ENCODE data around the gene RHO. TPM values are rescaled to one million over a fixed set of nuclear protein-coding genes. Genes with fewer than 3 reads are reported as not detected.

Gene RHO
- total and polyA plus RNA-seq, 10 of the 15 experiments (the other 5 are each of a cell fraction or from before 2014, with no cell fraction given): not detected

GRCh38 chr3:129584631-129585030 is 56.2 kb downstream of the RHO start:
- Histone ChIP-seq H3K4me3 (no peak overlapping the region), H3K4me1 (ENCODE audit: control insufficient read depth, insufficient read depth, low read length) (no peaks in the 10 kb centered on the region), H3K9ac (ENCODE audit: control insufficient read depth, insufficient read depth, low read length) (no peak overlapping the region), H4K20me1 (ENCODE audit: control insufficient read depth, insufficient read depth) (no peaks in the 10 kb centered on the region), H3K27ac (ENCODE audit: control insufficient read depth, insufficient read depth) (no peak overlapping the region), H3K4me2 (ENCODE audit: control insufficient read depth, insufficient read depth) (no peak overlapping the region), H3K27me3 (replicated peaks in 1 of 2; ENCODE audit: control insufficient read depth in 2 of 2, insufficient read depth in 2 of 2, low read length in 1 of 2) (no peaks in the 10 kb centered on the region), H3K36me3 (ENCODE audit: control insufficient read depth in 2 of 2, insufficient read depth in 2 of 2, low read length in 1 of 2) (no peaks in the 10 kb centered on the region), H3K79me2 (ENCODE audit: control insufficient read depth, insufficient read depth, low read length) (no peaks in the 10 kb centered on the region), H3K9me3 (replicated peaks; ENCODE audit: control insufficient read depth, insufficient read depth, low read length) (no peaks in the 10 kb centered on the region), H2AFZ (ENCODE audit: control insufficient read depth, low read depth, low read length) (no peak overlapping the region)
- in situ Hi-C loops (cut with MboI) (no loop called here), intact Hi-C loops (cut with micrococcal nuclease; ENCODE audit: unreplicated experiment) (no loop called here)
- BruUV-seq (replicated peaks): no TSS peak
- WGBS (ENCODE audit: insufficient coverage, insufficient replicate concordance, low lambda C conversion rate, missing lambda C conversion rate): 56% methylated on average over 3 of the region's 3 CpGs
- POLR2A ChIA-PET: no interaction called here
- no peak for ATAC-seq
- RAD21 ChIA-PET (ENCODE audit: unreplicated experiment): no interaction called here
- CTCF ChIA-PET: no interaction called here
- no peak for DNase-seq (ENCODE audit: low read depth, low spot score)
- SMC1A ChIA-PET (ENCODE audit: uncharacterized antibody, unreplicated experiment): no interaction called here
- FAIRE-seq: no peak
- TF ChIP-seq PML (IDR thresholded peaks at IDR 0.05; ENCODE audit: low read length): no peak
- no peak for TF ChIP-seq NFYB (IDR thresholded peaks at IDR 0.05; ENCODE audit: insufficient read depth, low read depth, low read length)
- TF ChIP-seq E4F1 (IDR thresholded peaks at IDR 0.05; ENCODE audit: borderline replicate concordance, partially characterized antibody): no peak
- TF ChIP-seq TCF7 (IDR thresholded peaks at IDR 0.05; ENCODE audit: borderline replicate concordance): no peak
- TF ChIP-seq BACH1 (IDR thresholded peaks at IDR 0.05; ENCODE audit: borderline replicate concordance): no peak
- no peak for TF ChIP-seq SUZ12 (IDR thresholded peaks at IDR 0.05; ENCODE audit: unreplicated experiment)
- no peak for TF ChIP-seq MEF2A (IDR thresholded peaks at IDR 0.05; ENCODE audit: insufficient read depth, low read depth, low read length)
- no peak for TF ChIP-seq MXI1 (IDR thresholded peaks at IDR 0.05; ENCODE audit: low read depth, low read length)
- no peak for TF ChIP-seq SMC3 (IDR thresholded peaks at IDR 0.05; ENCODE audit: borderline replicate concordance, low read length)
- TF ChIP-seq RCOR1 (conservative IDR thresholded peaks at IDR 0.05; ENCODE audit: low read depth, low read length): no peak
- TF ChIP-seq ZNF622 (IDR thresholded peaks at IDR 0.05): no peak
- no peak for TF ChIP-seq BHLHE40 (IDR thresholded peaks at IDR 0.05; ENCODE audit: borderline replicate concordance in 1 of 2, low read depth in 2 of 2, low read length in 1 of 2)
- no peak for TF ChIP-seq ZNF24 (IDR thresholded peaks at IDR 0.05)
- TF ChIP-seq SIX5 (IDR thresholded peaks at IDR 0.05; ENCODE audit: low read depth, low read length, severe bottlenecking): no peak
- TF ChIP-seq SREBF2 (IDR thresholded peaks at IDR 0.05; ENCODE audit: low read length): no peak
- TF ChIP-seq HDAC6 (IDR thresholded peaks at IDR 0.05; ENCODE audit: unreplicated experiment): no peak
- TF ChIP-seq FOXM1 (IDR thresholded peaks at IDR 0.05; ENCODE audit: low read depth, low read length): no peak
- no peak for TF ChIP-seq SMAD1 (IDR thresholded peaks at IDR 0.05; ENCODE audit: low read depth, partially characterized antibody)
- TF ChIP-seq REST (IDR thresholded peaks at IDR 0.05; ENCODE audit: low read depth, low read length): no peak

Data from GM12878 (cell line).